Hepatic stellate cell (primary cell): ENCODE data around the gene EPB41L5.
"Not testable (repeated sequence)": the region's sequence is repeated elsewhere in the genome, so short reads cannot be mapped to it uniquely, and the experiment has no call there.

Source experiments
- DNase-seq: peaks from one replicate; pipeline ENCODE4 v3.0.0; 2011; ENCODE audit warnings: low spot score

The EPB41L5 gene

DNA sequence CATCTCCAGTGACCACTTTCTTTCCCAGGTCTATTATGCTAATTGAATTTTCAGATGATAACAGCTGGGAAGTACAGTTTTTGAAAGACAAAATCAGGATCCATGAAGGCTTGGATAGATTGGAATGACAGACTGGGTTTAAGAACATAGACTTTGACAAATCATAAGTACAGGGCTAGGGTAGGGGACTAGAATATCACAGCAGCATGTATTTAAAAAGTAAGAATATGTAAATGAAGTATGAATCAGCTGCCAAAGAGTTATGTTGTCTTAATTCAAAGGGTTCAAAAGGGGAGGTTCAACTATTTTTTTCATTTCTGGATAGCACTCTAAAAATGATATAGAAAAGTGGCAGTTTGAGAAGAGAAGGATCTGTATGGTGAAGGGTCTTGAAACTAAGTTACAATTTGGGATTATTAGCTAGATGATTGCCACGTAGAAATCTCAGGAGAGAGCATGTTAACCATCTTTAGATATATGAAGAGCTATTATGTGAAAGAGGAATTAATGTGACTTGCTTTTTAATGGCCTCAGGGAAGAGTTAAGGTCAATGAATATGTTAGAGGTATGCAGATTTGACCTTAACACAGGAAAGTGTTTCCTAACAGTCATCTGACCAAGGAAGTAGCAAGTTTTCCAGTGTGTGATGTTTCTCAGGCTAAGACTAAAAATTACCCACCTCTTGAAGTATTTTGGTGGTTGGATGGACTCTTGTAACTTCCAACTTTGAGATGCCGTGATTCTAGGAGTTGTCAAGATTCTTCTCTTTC is 128.6 kb downstream of the EPB41L5 start:
- no peak for DNase-seq

DNA sequence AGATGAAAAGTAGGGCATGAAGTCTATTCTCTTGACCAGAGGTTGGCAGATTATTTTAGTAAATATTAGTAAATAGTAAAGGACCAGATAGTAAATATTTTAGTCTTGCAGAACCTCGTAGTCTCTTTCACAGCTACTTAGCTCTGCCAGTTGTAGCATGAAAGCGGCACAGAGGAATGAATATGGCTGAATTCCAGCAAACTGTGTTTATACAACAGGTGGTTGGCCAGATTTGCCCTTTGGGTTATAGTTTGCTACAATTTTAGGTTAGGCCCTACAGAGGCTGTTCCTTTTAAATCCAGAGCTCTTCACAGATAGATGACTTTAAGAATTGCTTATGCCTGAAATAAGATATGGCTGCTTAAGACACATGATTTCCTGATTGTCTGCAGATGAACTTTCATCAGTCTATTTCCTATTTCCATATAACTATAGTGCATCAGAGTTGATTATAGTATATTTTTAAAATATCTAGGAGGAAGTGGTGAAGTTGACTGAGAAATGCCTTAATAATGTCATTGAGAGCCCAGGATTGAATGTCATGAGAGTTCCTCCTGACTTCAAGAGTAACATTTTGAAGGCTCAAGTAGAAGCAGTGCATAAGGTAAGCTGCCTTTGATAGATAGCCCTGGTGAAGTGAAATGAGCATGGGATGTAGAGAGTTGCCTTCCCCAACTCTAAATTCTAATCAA is 129.8 kb downstream of the EPB41L5 start:
- DNase-seq, result no peak

DNA sequence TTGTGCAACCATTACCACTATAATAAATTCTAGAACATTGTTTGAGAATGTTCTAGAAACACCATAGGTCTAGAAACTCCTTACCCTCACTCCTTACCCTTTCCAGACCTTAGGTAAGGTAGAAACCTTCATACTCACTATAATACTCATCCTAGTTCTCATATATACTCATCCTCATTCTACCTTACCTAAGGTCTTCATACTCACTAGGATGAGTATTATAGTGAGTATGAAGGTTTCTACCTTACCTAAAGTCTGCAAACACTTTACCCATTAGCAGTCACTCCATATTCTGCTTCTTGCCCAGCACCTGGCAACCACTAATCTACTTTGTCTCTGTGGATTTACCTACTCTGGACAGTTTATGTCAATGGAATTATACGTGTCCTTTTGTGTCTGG is 135.4 kb downstream of the EPB41L5 start:
- no peak for DNase-seq

DNA sequence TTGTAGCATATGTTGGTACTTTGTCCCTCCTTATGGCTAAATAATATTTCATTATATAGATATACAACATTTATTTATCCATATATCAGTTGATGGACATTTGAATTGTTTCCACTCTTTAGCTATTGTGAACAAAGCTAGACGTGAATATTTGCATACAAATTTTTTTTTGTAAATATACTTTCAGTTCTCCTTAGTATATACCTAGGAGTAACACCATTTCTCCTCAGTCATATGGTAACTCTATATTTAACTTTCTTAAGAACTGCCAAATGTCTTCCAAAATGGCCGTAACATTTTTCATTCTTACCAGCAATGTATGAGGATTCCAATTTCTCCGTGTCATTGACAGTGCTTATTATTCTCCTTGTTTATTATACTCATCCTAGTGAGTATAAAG is 135.8 kb downstream of the EPB41L5 start:
- no peak for DNase-seq

DNA sequence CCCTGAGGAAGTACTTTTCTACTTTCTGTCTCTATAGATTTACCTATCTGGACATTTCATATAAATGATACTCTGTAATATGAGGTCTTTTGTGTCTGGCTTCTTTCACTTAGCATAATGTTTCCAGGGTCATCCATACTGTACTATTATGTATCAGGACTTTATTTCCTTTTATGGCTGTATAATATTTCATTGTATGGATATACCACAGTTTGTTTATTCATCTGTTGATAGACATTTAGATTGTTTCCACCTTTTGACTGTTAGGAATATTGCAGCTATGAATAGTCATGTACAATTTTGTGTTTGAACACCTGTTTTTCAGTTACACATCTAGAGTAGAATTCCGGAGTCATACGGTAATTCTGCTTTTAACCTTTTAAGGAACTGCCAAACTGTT is 136.5 kb downstream of the EPB41L5 start:
- DNase-seq, result no peak

DNA sequence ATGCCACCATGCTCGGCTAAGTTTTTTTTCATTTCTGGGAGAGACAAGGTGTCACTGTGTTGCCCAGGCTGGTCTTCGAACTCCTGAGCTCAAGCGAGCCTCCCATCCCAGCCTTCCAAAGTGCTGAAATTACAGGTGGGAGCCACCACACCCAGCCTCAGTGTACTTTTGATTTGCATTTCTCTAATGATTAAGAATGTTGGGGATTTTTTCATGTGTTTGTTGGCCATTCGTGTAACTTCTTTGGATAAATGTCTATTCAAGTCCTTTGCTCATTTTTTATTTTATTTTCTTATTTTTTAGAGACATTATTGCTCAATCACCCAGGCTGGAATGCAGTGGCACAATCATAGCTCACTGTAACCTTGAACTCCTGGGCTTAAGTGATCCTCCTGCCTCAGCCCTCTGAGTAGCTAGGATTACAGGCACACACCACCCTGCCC is 137.2 kb downstream of the EPB41L5 start:
- no peak for DNase-seq

DNA sequence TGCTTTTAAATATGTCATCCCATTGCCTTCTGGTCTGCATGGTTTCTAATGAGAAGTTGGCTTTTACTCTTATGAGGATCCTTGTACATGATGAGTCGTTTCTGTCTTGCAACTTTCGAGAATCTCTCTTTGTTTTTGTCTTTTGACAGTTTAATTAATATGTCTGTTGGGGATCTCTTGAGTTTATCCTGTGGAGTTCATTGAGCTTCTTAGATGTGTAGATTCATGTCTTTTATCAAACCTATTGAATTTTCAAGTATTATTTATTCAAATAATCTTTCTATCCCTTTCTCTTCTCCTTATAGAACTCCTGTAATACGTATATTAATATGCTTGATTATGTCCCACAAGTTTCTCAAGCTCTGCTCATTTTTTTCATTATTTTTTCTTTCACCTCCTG is 142.4 kb downstream of the EPB41L5 start:
- DNase-seq, result no peak

DNA sequence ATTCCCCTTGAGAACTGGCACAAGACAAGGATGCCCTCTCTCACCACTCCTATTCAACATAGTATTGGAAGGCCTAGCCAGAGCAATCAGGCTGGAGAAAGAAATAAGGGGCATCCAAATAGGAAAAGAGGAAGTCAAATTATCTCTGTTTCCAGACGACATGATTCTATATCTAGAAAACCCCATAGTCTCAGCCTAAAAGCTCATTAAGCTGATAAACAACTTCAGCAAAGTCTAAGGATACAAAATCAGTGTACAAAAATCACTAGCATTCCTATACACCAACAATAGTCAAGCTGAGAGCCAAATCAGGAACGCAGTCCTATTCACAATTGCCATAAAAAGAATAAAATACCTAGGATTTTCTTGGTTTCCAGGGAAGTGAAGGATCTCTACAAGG is 145.8 kb downstream of the EPB41L5 start:
- not testable (repeated sequence) for DNase-seq

DNA sequence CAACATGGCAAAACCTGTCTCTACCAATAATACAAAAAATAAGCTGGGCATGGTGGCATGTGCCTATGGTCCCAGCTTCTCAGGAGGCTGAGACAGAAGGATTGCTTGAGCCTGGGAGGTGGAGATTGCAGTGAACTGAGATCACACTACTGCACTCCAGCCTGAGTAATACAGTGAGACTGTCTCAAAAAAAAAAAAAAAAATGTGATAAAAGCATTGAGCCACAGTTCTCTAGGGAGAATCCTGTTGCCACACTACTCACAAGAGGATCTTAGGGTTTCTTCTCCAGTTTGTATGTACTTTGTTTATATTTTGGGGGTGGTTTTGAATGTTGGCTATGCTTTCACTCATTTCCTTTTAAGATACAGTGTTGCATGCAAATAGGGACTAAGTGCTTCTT is 148.3 kb downstream of the EPB41L5 start:
- DNase-seq, result no peak

DNA sequence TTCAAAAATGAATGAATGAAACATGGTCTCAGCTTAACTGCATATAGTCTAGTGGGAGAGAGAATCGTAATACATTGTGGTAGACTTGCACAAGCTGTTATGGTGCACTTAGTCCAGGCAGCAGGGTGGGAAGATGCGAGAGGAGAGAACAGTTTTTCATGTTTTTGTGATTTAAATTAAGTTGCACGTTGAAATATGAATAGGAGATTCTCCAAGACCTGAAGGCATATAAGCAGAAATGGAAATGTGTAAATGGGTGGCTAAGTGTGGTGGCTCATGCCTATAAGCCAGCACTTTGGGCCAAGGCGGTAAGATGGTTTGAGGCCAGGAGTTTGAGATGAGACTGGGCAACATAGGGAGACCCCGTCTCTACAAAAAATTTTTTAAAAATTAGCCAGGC is 149.8 kb downstream of the EPB41L5 start:
- no peak for DNase-seq

DNA sequence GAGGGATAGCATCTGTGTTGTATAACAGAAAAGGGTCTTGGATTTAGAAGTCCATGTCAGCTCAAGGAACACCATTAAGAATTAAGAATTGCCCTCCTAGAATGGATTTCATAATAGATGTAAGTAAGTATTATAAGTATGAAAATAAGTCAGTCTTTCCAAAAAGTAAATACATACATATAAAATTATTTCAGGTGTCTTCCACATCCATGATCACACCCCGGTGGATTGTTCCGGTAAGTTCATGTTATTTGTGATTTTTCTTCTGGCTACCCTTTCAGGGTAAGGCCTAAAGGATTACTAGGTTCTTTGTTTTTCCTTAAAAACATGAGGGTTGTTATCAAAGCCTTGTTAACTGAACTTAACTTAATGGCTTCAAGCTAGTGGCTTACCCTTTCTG is 154.4 kb downstream of the EPB41L5 start:
- no peak for DNase-seq

DNA sequence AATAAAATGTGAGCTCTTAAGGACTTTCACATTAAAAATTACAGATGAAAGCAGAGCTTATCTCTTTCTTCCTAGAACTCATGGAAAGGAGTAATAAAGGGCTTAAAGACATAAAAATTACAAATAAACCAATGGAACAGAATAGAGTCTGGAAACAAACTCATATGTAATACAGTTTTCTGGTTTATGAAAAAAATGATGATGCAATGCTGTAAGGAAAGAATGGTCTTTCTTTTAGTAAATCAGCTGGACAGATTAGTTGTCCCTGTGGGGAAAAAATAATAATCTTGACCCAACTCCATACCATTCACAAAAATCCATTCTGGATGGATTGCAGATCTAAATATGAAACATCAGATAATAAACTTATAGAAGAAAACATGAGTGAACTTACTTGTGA is 156.1 kb downstream of the EPB41L5 start:
- DNase-seq, result no peak

DNA sequence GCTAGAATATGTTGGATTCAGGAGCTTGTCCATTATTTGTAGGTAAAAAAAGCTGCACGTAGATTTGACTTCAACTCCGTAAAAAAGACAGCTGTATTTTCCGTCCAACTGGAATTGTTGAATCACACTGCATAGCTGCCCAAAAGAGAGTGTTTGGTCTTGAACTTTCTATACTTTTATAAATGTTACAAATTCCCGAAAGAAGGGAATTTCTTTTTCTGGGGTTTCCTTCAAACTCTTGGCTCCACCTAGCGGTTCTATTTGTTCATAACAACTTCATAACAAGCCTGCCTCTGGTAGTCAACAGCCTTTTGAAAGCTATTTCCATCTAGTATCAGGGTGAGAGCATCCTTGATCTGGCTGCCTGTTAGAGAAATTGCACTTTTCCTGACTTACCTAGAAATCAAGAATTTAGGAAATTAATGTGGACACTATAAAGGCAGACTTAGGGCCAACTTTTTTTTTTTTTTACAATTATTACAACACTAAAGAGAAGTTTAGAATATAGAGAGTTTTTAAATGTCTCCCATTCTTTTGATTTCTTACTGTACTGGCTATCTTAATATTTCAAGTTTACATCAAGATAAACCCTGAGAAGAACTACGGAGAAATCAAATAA is 162.2 kb downstream of the EPB41L5 start:
- DNase-seq, result peak; percentile 53

DNA sequence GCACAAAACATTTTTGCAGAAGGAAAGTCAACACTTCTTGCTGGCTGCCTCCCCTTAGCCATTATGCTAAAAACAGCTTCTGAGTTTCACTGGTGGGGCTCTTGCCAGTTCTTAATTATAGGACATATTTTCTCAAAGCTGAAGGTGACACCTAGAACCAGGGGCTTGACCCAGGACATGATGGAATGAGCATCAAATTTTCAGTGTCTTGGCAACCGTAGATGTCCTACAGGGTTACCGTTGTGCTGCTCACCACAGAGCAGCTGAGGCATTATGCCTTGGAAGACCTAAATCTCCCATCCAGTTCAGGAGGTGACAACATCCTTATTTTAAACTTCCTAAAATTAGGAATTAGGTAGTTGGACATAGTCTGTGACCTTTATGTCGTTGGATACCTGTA is 163.6 kb downstream of the EPB41L5 start:
- DNase-seq, result no peak

DNA sequence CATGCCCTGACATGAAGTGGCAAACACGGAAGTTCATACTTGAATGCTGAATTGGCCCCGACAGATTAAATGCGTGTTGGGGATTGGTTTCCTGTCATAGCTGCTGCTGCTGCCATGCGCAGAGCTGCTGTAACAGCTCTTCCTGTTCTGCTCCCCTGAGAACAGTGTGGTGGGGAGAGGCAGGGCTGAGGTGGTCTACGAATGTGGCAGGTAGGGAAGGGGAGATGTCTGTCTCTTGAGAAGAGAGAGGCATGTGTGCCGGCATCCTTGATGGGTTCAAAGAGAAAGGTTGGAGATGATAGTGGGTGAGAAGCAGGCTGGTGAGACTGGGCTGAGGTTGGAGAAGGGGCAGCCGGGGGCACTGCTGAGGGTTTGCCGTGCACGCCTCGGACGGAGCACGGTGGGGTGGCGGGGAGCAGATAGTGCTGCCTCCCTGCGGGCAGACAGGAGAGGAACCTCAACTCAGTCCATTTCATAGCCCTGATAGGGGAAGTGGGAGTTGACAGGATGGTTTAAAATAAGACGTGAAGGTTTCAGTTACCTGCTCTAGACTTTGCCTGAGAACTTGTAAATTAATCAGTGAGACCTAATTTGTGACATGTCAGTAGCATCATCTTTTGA is 164.2 kb downstream of the EPB41L5 start:
- no peak for DNase-seq

DNA sequence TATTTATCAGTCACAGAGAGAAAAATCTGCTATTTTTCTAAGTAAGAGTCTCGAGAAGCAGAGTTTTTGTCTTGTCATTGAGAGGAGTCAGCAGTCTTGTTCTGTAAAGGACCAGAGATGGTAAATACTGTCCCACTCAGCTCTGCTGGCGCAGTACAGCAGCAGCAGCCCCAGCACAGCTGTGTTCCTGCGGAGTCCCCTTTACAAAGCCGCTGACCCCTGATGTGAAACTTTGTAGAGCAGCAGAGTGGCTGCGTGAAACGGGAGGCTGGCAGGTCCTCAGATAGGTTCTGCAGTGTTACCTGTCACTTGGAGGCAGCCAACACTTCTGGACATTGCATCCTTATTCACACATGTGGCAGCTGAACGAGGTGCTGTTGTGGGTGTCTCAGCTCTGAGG is 165.1 kb downstream of the EPB41L5 start:
- no peak for DNase-seq

DNA sequence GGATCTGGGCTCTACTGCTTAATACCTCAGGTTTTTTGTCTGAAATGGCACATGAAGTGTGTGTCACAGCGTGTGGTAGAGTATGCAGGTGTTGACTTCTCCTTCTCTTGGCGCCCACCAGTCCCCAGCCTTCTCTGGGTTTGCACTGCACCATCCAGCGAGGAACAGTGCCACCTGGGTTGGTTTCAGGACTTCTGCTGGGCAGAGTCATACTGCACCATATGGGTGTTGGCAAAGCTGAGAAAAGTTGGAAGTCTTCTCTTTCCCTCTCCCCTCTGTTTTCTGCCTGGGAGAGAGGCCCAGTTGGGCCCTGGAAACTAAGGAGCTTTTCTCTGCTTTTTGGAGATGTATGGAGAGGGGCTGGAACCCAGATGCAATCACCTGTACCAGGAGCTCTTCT is 166.5 kb downstream of the EPB41L5 start:
- no peak for DNase-seq

DNA sequence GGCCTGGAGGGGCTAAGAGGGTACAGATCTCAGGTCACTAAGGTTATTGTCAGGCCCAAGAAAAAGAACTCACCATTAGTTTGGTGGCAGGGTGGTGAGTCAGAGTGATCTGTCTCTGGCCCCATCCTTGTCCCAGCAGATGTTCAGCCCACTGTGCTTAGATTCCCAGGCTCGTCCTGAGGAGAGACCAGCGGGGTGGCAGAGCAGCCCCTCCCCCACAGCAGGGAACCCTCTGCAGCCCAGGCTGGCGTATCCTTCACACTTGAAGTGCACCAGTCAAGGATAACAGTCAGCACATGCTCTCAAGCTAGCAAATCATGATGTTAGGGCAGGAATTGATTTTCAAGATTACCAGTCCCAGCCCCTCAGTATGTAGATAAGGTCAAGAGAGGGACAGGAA is 167.2 kb downstream of the EPB41L5 start:
- no peak for DNase-seq

DNA sequence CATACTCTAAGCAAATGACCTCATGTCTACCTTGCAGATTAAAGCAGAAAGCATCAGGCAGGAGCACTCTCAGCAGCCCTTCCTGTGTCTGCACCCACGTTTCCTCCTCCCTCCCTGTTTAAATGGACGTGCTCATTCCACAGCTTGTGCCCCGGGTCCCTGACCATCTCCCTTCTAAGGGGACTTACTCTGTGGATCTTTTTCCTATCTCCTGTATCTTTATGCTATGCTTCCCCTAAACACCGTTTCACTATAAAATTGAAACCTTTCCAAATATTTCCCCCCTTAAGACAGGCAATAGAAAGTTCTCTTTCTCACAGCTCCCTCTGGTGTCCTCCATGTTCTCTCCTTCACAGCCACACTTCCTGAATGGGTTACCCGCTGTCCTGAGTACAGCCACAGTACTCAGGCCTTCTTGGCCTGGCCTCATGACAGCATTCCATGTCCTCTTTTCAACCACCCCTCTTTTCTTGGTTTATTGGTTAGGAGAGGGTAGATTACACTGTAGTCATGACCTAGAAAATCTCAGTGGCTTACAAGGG is 169.2 kb downstream of the EPB41L5 start:
- DNase-seq, result no peak

DNA sequence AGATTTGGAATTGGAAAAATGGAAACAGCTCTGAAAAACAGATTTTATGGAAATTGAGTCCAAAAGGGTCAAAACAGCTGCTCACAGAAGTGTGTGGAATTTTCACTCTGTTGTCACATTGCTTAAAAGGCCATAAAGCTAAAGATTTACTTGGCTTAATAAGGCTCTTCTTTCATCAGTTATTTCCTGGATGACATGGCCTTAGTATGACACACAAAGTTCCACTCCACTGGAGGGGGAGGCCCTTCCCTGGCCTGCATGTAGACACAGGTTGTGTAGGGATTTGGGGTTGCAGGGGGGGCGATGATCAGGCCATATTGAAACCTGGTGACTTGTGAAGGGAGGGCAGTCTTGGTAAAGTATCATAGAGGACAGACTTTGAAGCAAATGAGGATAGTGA is 176.3 kb downstream of the EPB41L5 start:
- no peak for DNase-seq

DNA sequence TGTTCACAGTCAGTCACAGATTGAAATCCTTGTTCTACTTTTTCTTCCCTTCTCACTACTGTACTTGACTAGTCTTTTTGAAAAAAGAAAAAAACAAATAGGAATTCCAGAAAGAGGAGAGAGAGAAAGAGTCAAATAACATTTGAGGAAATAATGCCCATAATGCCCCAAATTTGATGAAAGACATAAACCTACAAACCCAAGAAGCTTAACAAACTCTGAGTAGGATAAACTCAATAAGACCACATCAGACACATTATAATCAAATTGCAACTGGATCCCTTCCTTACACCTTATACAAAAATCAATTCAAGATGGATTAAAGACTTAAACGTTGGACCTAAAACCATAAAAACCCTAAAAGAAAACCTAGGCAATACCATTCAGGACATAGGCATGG is 179.4 kb downstream of the EPB41L5 start:
- no peak for DNase-seq

DNA sequence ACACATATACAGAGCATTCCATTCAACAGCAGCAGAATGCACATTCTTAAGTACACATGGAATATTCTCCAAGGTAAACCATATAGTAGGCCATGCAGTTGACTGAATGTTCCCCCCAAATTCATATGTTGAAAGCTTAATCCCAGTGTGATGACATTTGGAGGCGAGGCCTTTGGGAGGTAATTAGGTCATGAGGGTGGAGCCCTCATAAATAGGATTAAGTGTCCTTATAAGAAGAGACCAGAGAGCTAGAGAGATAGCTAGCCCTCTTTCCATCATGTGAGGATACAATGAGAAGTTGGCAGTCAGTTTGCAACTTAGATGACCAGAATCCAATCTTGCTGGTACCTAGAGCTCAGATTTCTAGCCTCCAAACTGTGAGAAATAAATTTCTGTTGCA is 182.7 kb downstream of the EPB41L5 start:
- DNase-seq, result no peak
